ENCODE results near the gene SNX8.

GRCh38 chr7:2336626-2337299, 22.5 kb upstream of the SNX8 start:
- no peak for TF ChIP-seq CTCF (conservative IDR thresholded peaks at IDR 0.05; ENCODE audit: low read length)
- no peak for TF ChIP-seq EZH2phosphoT487 (IDR thresholded peaks at IDR 0.05; ENCODE audit: borderline replicate concordance, low read depth, low read length)

Measured in OCI-LY7 (cell line).